Activated naive CD8-positive, alpha-beta T cell (primary cell): ENCODE results near the gene SNRNP27.
"Not testable (repeated sequence)": the region's sequence is repeated elsewhere in the genome, so short reads cannot be mapped to it uniquely, and the experiment has no call there.

Experiments used
- H3K27ac Mint-ChIP-seq: one replicate; pipeline ENCODE4 v1.8.0; 2021; ENCODE audit warnings: mixed read lengths
- H3K27me3 Mint-ChIP-seq: one replicate; pipeline ENCODE4 v1.8.0; 2021; ENCODE audit warnings: mixed read lengths
- H3K36me3 Mint-ChIP-seq: one replicate; pipeline ENCODE4 v1.8.0; 2021; ENCODE audit warnings: mixed read lengths
- H3K4me1 Mint-ChIP-seq: one replicate; pipeline ENCODE4 v1.8.0; 2021; ENCODE audit warnings: low read depth, mixed read lengths
- H3K4me3 Mint-ChIP-seq: one replicate; pipeline ENCODE4 v1.8.0; 2021; ENCODE audit warnings: mild to moderate bottlenecking, mixed read lengths
- H3K9me3 Mint-ChIP-seq: one replicate; pipeline ENCODE4 v1.8.0; 2021; ENCODE audit warnings: low read depth, mixed read lengths

SNRNP27 gene

DNA sequence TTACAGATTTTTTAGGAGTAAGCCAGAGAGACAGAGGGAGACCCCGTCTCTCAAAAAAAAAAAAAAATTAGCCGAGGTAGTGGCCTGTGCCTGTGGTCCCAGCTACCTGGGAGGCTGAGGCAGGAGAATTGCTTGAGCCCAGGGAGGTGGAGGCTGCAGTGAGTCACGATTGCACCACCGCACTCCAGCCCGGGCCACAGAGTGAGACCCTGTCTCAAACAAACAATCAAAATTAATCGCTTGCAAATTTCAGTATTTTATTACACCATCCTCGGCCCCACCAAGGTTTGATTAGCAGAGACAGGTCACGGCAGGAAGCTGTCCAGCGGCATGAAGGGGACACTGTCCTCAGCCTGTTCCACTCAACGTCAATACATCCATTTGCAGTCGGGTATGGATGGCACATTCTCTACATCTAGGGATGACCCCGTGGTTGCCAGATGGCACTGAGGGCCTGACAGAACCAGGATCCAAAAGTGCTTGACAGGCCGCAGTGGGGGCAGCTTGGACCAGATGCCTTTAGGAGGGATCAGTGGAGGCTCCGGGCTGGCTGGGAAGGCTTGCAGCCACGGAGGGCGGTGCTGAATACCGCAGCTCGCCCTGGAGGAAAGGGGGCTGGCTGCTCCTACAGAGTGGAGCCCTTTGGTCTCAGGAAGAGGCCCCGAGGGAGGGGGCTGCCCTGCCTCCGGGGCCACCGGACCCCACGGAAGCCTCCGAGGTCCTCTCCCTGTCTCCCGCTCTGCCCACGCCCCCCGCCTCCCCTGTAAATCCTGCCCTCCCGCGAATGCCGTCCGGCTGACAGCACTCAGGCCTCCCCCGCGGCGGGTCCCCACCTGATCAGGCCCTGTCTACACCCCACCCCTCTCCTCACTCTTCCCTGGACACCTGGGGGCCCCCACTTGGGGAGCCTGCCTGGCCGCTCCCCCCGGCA, 54.5 kb downstream of the SNRNP27 start:
- Mint-ChIP-seq H3K4me1 (peaks cover 30% of the 10 kb centered on the region), H3K27ac (no peak overlapping the region), H3K36me3 (peaks cover 5% of the 10 kb centered on the region), H3K9me3 (no peaks in the 10 kb centered on the region), H3K4me3 (no peak overlapping the region), H3K27me3 (no peaks in the 10 kb centered on the region)

DNA sequence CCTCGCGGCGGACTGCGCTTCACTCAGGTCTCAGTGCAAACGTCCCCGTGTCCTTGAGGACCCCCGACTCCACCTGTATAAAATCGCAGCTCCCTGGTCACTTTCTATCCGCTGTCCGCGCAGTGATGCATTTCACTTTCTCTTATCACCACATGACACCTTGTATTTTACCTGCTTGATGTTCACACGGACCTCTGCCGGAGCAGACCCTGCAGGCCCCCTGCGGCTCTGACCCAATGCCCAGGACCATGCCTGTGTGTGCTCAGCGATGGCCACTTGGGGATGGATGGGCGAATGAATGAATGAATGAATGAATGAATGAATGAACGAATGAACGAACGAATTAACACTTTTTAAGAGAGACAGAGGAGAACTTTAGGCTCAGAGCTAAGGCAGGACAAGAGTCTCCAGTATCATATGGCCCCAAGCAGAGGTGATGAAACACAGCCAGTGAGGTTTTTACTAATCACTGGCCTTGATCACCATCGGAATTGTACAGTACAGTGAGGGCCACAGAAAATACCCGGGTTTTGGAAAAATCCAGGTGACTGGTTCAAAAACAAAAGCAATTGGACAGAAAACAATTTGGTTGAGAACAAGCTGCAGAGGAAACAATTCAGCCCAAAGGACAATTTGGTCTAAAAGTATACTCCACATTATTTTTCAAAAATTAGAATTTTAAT, 55.3 kb downstream of the SNRNP27 start:
- H3K27me3 Mint-ChIP-seq = no peaks in the 10 kb centered on the region
- H3K9me3 Mint-ChIP-seq = no peaks in the 10 kb centered on the region
- H3K4me3 Mint-ChIP-seq = no peak overlapping the region
- H3K36me3 Mint-ChIP-seq = peaks cover 4% of the 10 kb centered on the region
- H3K4me1 Mint-ChIP-seq = peaks cover 30% of the 10 kb centered on the region
- H3K27ac Mint-ChIP-seq = no peak overlapping the region

DNA sequence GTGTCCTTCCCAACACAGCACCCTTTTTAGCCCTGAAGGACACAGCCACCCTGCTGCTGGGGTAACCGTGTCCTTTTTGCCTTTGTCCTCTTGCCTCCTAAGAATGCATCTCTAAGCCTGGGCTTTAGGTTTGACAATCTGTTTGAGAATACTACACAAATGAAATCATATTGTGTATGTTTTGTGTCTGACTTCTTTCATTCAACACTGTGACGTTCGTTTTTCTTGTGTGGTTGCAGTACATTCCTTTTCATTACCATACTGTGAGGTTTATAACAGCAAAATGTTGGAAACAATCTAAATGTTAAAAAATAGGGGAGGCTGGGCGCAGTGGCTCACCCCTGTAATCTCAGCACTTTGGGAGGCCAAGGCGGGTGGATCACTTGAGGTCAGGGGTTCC, 56.5 kb downstream of the SNRNP27 start:
- H3K4me1 Mint-ChIP-seq = peaks cover 26% of the 10 kb centered on the region
- H3K27me3 Mint-ChIP-seq = no peaks in the 10 kb centered on the region
- H3K36me3 Mint-ChIP-seq = no peaks in the 10 kb centered on the region
- H3K4me3 Mint-ChIP-seq = no peak overlapping the region
- no peaks in the 10 kb centered on the region for H3K9me3 Mint-ChIP-seq
- no peak overlapping the region for H3K27ac Mint-ChIP-seq

DNA sequence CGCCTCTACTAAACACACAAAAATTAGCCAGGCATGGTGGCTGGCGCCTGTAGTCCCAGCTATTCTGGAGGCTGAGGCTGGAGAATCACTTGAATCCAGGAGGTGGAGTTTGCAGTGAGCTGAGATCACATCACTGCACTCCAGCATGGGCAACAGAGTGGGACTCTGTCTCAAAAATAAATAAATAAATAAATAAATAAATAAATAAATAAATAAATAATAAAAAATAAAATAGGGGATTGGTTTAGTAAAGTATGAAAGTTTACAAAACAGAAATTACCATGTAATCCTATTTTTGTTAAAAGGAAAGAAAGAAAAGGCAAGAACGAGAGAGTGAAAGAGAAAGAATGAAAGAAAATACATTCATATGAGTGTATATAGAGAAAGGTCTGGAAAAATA, 56.9 kb downstream of the SNRNP27 start:
- H3K4me1 Mint-ChIP-seq = peaks cover 22% of the 10 kb centered on the region
- not testable (repeated sequence) for H3K4me3 Mint-ChIP-seq, H3K36me3 Mint-ChIP-seq, H3K27ac Mint-ChIP-seq, H3K9me3 Mint-ChIP-seq, H3K27me3 Mint-ChIP-seq

DNA sequence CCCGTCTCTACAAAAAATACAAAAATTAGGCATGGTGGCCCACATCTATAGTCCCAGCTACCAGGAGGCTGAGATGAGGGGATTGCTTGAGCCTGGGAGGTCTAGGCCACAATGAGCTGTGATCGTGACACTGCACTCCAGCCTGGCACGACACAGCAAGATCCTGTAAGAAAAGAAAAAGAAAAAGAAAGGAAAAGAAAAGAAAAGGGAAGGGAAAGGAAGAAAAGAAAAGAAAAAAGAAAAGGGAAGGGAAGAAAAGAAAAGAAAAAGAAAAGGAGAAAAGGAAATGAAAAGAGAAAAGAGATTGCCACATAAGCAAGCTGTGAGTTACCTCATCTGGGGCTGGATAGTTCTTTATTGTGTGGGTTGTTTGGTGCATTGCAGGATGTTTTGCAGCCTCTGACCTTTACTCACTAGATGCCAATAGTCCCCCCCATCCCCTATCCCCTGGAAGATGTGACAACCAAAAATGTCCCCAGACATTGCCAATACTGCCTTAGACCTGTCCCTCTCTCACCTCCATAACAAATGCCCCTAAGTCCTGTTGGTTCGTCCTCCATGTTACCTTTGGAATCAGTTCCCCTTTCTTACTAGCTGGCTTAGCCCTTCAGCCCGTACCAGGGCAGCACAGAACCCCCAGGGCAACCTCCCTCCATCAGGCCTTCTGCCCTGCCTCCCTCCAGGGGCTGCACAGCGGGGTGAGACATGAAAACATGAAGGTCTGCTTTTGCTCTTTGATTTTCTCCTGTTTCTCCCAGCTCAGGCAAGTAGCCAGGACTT, 58.8 kb downstream of the SNRNP27 start:
- Mint-ChIP-seq H3K27ac (no peak overlapping the region), H3K36me3 (no peaks in the 10 kb centered on the region), H3K4me3 (no peak overlapping the region), H3K9me3 (no peaks in the 10 kb centered on the region), H3K4me1 (peaks cover 4% of the 10 kb centered on the region), H3K27me3 (no peaks in the 10 kb centered on the region)

DNA sequence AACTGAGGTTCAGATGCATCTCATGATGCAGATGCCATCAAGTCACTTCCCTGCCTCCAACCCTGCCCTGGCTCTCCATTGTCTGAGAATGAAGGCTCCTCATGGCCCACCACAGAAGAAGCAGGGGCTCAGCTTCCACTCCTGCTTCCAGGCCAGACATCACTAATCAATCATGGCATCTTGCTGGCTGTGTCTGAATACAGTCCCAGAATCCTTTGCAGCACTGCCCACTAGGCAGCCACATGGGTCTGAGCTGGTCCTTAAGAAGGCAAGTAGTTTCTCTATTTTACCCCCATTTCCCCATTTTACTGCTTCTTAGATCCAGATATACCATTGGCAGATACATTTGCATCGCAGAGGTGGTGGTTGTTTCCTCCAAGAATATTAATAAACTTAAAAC, 60.3 kb downstream of the SNRNP27 start:
- Mint-ChIP-seq H3K27ac (no peak overlapping the region), H3K4me1 (peaks cover under 1% of the 10 kb centered on the region), H3K36me3 (no peaks in the 10 kb centered on the region)

More for the DNA sequence above, 60.3 kb downstream of the SNRNP27 start:
- H3K4me3 Mint-ChIP-seq = no peak overlapping the region
- H3K27me3 Mint-ChIP-seq = no peaks in the 10 kb centered on the region
- H3K9me3 Mint-ChIP-seq = no peaks in the 10 kb centered on the region
